Measurements from ENCODE around the gene ACSM2B.
"Not testable (repeated sequence)": the region's sequence is repeated elsewhere in the genome, so short reads cannot be mapped to it uniquely, and the experiment has no call there.

Gene ACSM2B

DNA sequence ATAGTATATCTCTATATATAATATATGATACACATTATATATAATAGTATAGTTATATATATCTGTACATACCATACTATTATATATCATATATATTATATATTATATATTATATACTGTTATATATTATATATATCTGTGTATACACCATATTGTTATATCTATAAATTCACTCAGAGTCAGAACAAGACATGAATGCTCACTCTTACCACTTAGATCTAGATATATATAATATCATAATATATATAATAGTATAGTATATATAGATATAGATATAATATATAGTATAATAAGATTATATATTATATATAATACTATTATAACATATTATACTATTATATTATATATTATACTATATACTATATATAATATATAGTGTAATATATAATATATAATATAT is 9.3 kb downstream of the ACSM2B start:
- Histone ChIP-seq H3K4me2 (ENCODE audit: low read length) (no peak overlapping the region), H3K4me1 (ENCODE audit: low read length) (no peaks in the 10 kb centered on the region), H3K9me3 (ENCODE audit: insufficient read depth, low read length) (no peaks in the 10 kb centered on the region), H3K9ac (ENCODE audit: low read length) (no peak overlapping the region), H3K79me2 (ENCODE audit: low read length) (no peaks in the 10 kb centered on the region), H3K27ac (ENCODE audit: low read length) (no peak overlapping the region), H3K36me3 (replicated peaks; ENCODE audit: low read depth, low read length) (no peaks in the 10 kb centered on the region), H2AFZ (ENCODE audit: low read depth, low read length) (no peak overlapping the region), H3K4me3 (ENCODE audit: low read length) (no peak overlapping the region), H3K27me3 (ENCODE audit: low read depth, low read length) (no peaks in the 10 kb centered on the region), H4K20me1 (ENCODE audit: insufficient read depth, low read length) (no peaks in the 10 kb centered on the region)
- TF ChIP-seq, protein P1, sequence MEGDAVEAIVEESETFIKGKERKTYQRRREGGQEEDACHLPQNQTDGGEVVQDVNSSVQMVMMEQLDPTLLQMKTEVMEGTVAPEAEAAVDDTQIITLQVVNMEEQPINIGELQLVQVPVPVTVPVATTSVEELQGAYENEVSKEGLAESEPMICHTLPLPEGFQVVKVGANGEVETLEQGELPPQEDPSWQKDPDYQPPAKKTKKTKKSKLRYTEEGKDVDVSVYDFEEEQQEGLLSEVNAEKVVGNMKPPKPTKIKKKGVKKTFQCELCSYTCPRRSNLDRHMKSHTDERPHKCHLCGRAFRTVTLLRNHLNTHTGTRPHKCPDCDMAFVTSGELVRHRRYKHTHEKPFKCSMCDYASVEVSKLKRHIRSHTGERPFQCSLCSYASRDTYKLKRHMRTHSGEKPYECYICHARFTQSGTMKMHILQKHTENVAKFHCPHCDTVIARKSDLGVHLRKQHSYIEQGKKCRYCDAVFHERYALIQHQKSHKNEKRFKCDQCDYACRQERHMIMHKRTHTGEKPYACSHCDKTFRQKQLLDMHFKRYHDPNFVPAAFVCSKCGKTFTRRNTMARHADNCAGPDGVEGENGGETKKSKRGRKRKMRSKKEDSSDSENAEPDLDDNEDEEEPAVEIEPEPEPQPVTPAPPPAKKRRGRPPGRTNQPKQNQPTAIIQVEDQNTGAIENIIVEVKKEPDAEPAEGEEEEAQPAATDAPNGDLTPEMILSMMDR (IDR thresholded peaks at IDR 0.05; ENCODE audit: low read depth, low read length): no peak
- no peak for TF ChIP-seq EZH2phosphoT487 (IDR thresholded peaks at IDR 0.05; ENCODE audit: low read depth)

DNA sequence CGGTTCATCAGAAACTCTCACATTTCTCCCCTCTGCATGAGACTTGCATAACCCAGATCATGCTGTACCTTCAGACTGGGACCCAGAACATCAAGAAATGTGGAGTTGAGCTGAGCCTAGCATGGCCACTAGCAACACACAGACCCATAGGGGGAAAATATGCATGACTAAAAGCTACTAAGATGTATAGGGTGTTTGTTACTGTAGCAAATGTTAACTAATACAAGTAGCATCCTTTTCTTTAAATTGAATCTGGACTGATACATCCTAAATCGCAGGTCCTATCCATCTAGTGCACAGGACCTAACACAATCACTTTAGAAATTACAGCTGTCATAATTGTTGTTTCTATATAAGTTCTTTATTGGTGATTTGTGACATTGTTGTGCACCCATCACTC is 10.8 kb downstream of the ACSM2B start:
- H3K79me2 ChIP-seq (ENCODE audit: low read length); H3K27ac ChIP-seq (ENCODE audit: low read length); H3K4me1 ChIP-seq (ENCODE audit: low read length); H3K9me3 ChIP-seq (ENCODE audit: insufficient read depth, low read length); H4K20me1 ChIP-seq (ENCODE audit: insufficient read depth, low read length); H3K36me3 ChIP-seq (replicated peaks; ENCODE audit: low read depth, low read length); H3K9ac ChIP-seq (ENCODE audit: low read length); H3K4me2 ChIP-seq (ENCODE audit: low read length); H3K4me3 ChIP-seq (ENCODE audit: low read length); H3K27me3 ChIP-seq (ENCODE audit: low read depth, low read length); H2AFZ ChIP-seq (ENCODE audit: low read depth, low read length): not testable (repeated sequence)

DNA sequence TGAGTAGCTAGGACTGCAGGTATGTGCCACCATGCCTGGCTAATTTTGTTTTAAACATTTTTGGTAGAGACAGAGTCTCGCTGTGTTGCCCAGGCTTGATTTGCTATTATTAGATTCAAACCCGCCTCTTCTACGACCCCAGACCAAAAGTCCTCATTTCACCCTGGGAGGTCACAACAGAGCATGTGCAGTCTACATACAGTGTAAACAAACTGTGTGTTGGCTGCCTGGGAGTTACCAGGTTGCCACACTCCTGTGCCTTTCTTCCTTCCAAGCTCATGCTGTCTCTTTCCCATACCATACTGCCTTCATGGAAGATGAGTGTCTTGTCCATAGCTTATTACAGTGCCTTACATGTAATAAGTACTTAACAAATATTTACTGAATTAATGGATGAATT is 11.9 kb downstream of the ACSM2B start:
- H3K36me3 ChIP-seq (replicated peaks; ENCODE audit: low read depth, low read length); H3K4me1 ChIP-seq (ENCODE audit: low read length); H4K20me1 ChIP-seq (ENCODE audit: insufficient read depth, low read length); H2AFZ ChIP-seq (ENCODE audit: low read depth, low read length); H3K4me3 ChIP-seq (ENCODE audit: low read length); H3K79me2 ChIP-seq (ENCODE audit: low read length); H3K27me3 ChIP-seq (ENCODE audit: low read depth, low read length); H3K27ac ChIP-seq (ENCODE audit: low read length); H3K9me3 ChIP-seq (ENCODE audit: insufficient read depth, low read length); H3K4me2 ChIP-seq (ENCODE audit: low read length); H3K9ac ChIP-seq (ENCODE audit: low read length): not testable (repeated sequence)

DNA sequence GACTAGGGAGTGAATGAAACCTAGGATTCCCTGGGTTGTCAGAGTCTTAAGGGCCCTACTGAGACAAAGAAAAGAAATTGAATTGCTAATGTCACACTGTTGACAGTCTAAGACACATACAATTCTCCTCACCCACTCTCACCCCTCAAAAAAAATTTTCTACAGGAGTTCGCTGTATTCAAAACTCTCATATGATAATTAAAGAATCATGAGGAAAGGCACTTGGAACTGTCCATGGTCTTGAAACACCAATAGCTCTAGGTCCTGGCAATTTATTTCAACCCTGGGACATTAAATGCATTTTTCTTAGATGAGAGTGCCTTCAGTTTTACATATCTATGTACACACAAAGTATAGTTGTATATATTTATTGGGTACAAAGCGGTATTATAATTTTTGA is 20.5 kb downstream of the ACSM2B start:
- H3K79me2 ChIP-seq (ENCODE audit: low read length); H3K4me2 ChIP-seq (ENCODE audit: low read length); H3K4me3 ChIP-seq (ENCODE audit: low read length); H2AFZ ChIP-seq (ENCODE audit: low read depth, low read length); H3K27ac ChIP-seq (ENCODE audit: low read length); H3K9ac ChIP-seq (ENCODE audit: low read length); H3K4me1 ChIP-seq (ENCODE audit: low read length); H3K36me3 ChIP-seq (replicated peaks; ENCODE audit: low read depth, low read length); H3K9me3 ChIP-seq (ENCODE audit: insufficient read depth, low read length); H3K27me3 ChIP-seq (ENCODE audit: low read depth, low read length); H4K20me1 ChIP-seq (ENCODE audit: insufficient read depth, low read length): not testable (repeated sequence)

DNA sequence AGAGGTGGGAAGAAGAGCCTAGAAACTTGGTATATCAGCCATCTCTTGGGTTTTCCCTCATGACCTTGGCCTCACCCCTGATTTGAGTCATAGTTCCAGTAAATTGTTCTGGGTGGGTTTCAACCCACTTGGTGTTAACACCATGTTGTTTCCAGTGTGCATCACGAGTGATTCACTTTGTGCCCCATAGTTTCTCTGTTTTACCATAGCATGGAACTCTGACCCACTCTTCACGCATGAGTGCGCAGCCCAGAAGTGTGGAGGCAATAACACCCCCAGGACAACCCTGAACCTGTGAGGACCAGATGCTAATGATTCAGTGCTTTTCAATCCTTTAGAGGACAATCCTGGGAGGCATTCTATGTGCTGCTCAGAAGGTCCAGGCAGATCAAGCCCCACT is 21.5 kb downstream of the ACSM2B start:
- not testable (repeated sequence) for H3K9ac ChIP-seq (ENCODE audit: low read length); H3K36me3 ChIP-seq (replicated peaks; ENCODE audit: low read depth, low read length); H4K20me1 ChIP-seq (ENCODE audit: insufficient read depth, low read length); H3K4me2 ChIP-seq (ENCODE audit: low read length); H3K9me3 ChIP-seq (ENCODE audit: insufficient read depth, low read length); H2AFZ ChIP-seq (ENCODE audit: low read depth, low read length); H3K4me1 ChIP-seq (ENCODE audit: low read length); H3K79me2 ChIP-seq (ENCODE audit: low read length); H3K27ac ChIP-seq (ENCODE audit: low read length); H3K4me3 ChIP-seq (ENCODE audit: low read length); H3K27me3 ChIP-seq (ENCODE audit: low read depth, low read length)

DNA sequence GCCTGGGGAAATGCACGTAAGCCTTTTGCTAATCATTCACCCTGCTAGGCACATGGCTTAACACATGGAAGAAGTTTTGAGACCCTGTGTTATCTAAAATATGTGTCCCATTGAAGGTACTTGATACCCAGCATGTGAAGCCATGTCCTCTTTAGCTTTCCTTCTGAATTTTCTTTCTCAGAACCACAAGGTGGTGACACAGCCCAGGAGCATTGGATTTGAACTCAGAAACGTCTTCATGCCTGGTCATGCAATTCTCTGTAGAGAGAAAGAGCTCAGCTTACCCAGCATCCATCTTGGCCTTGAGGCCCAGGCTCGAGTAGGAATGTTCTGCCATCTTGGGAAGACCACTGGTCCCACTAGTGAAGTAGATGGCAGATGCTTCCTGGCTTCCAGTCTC is 22.7 kb downstream of the ACSM2B start:
- H3K79me2 ChIP-seq (ENCODE audit: low read length); H3K4me1 ChIP-seq (ENCODE audit: low read length); H3K4me3 ChIP-seq (ENCODE audit: low read length); H3K27ac ChIP-seq (ENCODE audit: low read length); H3K4me2 ChIP-seq (ENCODE audit: low read length); H3K9me3 ChIP-seq (ENCODE audit: insufficient read depth, low read length); H4K20me1 ChIP-seq (ENCODE audit: insufficient read depth, low read length); H2AFZ ChIP-seq (ENCODE audit: low read depth, low read length); H3K36me3 ChIP-seq (replicated peaks; ENCODE audit: low read depth, low read length); H3K9ac ChIP-seq (ENCODE audit: low read length); H3K27me3 ChIP-seq (ENCODE audit: low read depth, low read length): not testable (repeated sequence)

DNA sequence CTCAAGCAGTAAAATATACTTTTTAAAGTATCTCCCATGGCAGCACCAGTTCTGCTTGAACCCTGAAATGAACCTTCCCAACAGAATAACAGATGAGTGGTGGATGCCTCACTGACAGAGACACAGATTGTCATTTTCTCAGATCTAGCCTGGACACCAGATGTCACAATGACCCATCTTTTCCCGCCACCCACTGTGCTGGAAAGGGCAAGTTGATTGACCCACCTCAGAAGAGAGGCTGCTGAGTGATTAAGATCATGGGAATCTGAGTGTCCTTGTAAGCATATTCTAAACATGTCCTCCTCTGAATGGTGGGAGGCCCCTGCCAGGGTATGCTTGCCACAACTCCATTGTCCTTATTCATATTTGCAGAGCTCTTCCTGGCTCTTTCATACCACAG is 29.2 kb downstream of the ACSM2B start:
- H3K4me3 ChIP-seq (ENCODE audit: low read length); H3K9me3 ChIP-seq (ENCODE audit: insufficient read depth, low read length); H4K20me1 ChIP-seq (ENCODE audit: insufficient read depth, low read length); H2AFZ ChIP-seq (ENCODE audit: low read depth, low read length); H3K79me2 ChIP-seq (ENCODE audit: low read length); H3K27ac ChIP-seq (ENCODE audit: low read length); H3K36me3 ChIP-seq (replicated peaks; ENCODE audit: low read depth, low read length); H3K4me2 ChIP-seq (ENCODE audit: low read length); H3K27me3 ChIP-seq (ENCODE audit: low read depth, low read length); H3K4me1 ChIP-seq (ENCODE audit: low read length); H3K9ac ChIP-seq (ENCODE audit: low read length): not testable (repeated sequence)

DNA sequence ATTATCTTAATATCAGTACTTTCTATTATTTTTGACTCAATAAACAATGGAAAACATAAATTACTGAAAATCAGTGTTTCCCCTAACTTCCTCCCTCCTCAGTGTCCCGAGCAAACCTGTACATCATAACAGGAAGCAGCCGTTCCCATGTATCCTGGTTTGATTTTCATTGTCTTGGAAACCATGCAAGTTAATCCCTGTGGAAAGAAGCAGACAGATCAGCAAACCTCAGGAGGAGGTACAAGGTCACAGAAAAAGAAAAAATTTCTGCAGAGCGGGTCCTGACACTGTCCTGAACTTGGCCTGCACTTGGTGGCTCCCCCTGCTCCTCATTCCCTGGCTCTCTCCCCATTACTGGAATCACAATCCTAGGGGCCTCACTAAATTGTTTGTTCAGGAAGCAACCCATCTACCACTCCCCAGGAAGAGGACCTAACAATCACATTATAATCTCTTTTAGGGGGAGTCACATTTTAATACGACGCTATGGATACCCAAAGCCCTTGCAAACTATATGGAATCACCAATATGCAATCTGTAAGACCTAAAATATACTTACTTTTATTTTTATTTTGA is 29.8 kb downstream of the ACSM2B start:
- not testable (repeated sequence) for H4K20me1 ChIP-seq (ENCODE audit: insufficient read depth, low read length); H2AFZ ChIP-seq (ENCODE audit: low read depth, low read length); H3K4me3 ChIP-seq (ENCODE audit: low read length); H3K79me2 ChIP-seq (ENCODE audit: low read length); H3K4me2 ChIP-seq (ENCODE audit: low read length); H3K4me1 ChIP-seq (ENCODE audit: low read length); H3K9me3 ChIP-seq (ENCODE audit: insufficient read depth, low read length); H3K27ac ChIP-seq (ENCODE audit: low read length); H3K9ac ChIP-seq (ENCODE audit: low read length); H3K27me3 ChIP-seq (ENCODE audit: low read depth, low read length); H3K36me3 ChIP-seq (replicated peaks; ENCODE audit: low read depth, low read length)

DNA sequence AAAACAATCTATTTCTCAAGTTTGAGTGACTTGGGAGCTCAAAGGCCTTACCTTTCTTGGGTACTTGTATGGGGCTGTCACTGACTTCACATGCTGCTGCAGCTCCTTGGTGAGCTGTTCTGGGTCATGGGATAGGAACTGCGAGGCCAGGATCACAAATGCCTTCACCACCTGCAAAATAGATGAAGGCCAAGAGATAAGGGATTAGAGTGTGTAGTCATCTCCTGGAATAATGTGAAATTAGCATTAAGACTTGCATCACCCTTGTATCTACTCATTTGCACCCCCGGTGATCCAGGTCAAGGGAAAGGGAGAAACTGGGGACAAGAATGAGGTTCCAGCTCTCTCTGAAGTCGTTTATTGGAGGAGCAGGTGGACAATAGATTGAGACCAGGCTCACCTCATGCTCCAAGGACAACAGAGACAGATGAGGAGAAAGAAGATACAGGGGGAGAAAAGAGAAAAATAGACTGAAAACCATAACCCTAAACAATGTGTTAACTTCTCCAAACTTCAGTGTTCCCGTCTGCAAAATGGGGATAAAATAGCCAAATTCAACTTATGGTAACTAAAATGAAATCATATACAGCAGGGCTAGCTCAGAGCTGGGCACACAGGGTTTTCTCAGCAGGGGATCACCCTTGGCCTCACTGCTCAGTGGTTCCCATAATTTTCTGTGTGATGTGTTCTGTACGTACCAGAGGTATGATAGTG is 35.4 kb downstream of the ACSM2B start:
- not testable (repeated sequence) for H3K4me1 ChIP-seq (ENCODE audit: low read length); H3K27ac ChIP-seq (ENCODE audit: low read length); H3K9me3 ChIP-seq (ENCODE audit: insufficient read depth, low read length); H4K20me1 ChIP-seq (ENCODE audit: insufficient read depth, low read length); H3K27me3 ChIP-seq (ENCODE audit: low read depth, low read length); H3K79me2 ChIP-seq (ENCODE audit: low read length); H3K4me2 ChIP-seq (ENCODE audit: low read length); H2AFZ ChIP-seq (ENCODE audit: low read depth, low read length); H3K4me3 ChIP-seq (ENCODE audit: low read length); H3K9ac ChIP-seq (ENCODE audit: low read length); H3K36me3 ChIP-seq (replicated peaks; ENCODE audit: low read depth, low read length)
